GM04504 (cell line): ENCODE results near the gene SRGN.

Experiments used
- DNase-seq: peaks from one replicate; pipeline ENCODE4 v3.0.0-alpha.2; 2012; ENCODE audit warnings: low read depth

The SRGN gene

DNA sequence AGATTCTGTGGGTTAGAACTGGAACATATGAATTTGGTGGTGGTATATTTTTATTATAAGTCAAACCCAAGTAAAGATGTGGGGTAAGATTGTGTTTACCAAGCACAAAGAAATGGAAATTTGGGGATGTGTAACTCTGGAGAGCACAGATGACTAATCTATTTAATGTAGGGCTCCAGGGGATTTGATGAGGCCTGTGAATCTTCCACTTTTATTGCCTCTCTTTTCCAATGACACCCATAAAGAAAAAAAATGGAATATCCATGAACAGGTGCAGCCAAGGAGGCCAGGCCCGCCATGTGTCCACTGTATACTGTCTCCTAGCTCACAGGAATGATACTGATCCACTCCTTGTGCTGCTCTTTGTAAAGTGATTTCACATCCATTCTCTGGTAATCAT is 2.8 kb downstream of the SRGN start:
- DNase-seq, result no peak

DNA sequence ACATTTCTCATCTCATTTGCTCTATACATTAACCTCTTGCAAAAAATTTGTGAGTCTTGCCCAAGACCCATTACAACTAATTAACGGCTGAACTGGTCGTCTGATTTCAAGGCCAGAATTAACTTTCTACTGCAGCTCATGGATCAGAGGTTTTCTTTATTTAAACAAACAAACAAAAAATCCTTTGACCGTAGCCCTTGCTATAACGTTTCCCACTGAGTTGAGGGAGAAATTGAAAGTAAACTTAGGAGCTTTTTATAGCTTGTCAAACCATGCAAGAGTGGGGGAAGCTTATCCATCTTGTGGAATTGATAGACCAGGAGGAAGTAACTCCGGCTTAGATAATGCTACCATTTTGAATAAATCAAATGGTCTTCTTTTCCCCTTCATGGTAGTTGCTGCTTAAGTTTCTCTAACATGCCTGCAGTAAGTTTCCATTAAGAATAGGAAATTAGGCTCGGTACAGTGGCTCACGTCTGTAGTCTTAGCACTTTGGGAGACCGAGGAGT is 3.3 kb downstream of the SRGN start:
- no peak for DNase-seq

DNA sequence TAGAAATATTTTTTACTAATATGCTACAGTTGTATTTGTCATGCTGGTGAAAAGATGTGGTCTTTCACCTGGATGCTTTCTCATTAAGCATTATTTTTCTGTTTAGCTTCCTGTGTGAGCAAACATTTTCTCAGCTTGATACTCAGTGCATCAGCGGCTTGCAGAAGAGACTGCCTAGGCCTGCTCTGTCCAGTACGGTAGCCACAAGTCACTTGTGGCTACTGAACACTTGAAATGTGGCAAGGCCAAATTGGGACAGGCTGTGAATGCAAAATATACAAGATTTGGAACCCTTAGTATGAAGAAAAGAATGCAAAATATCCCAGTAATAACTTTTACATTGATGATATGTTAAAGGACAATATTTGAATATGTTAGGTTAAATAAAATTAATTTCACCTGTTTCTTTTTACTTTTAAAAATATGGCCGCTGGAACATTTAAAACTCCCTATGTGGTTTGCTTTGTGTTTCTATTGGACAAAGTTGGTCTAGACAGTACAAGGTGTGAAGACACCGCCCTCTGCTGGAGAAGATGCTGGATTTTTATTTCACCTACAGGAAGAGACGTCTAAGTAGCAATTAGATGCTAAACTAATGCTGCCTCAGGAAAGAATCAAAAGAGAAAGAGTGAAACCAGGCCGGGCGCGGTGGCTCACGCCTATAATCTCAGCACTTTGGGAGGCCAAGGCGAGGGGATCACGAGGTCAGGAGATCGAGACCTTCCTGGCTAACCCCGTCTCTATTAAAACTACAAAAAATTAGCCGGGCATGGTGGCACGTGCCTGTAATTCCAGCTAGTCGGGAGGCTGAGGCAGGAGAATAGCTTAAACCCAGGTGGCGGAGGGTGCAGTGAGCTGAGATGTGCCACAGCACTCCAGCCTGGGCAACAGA is 5.3 kb downstream of the SRGN start:
- peak; percentile 67 for DNase-seq

DNA sequence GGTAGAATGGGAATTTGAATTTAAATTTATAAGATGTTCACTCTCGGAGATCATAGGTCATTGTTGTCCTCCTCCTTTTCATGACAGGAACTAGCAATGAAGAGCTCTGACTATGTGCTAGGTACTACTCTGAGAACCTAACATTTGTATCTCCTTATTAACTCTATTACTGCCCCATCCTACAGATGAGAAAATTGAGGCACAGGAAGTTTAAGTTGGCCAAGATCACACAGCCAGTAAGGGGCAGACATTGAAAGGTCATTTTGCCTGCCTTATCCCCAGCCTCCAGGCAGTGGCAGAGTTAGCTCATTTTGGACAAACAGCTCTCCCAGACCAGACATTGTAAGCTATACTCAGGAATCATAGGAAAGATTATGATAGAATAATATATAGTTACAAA is 6.0 kb downstream of the SRGN start:
- DNase-seq, result no peak

DNA sequence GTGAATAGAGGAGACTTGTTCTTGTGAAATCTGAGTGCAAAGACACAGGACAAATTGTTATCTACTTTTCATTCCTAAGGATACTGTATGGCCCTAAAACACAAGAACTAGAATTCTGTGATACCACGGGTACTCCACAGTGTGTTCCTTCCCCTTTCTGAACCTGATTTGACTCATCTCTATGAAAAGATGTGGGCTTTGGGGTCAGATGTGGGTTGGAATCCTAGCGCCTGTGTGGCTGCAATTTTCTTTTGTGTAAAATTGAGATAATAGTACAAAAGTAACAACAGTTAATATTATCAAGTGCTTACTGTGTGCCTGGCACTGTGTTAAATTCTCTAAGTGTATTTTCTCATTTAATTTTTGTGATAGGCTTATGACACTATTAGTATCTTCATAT is 8.1 kb downstream of the SRGN start:
- DNase-seq, result no peak

DNA sequence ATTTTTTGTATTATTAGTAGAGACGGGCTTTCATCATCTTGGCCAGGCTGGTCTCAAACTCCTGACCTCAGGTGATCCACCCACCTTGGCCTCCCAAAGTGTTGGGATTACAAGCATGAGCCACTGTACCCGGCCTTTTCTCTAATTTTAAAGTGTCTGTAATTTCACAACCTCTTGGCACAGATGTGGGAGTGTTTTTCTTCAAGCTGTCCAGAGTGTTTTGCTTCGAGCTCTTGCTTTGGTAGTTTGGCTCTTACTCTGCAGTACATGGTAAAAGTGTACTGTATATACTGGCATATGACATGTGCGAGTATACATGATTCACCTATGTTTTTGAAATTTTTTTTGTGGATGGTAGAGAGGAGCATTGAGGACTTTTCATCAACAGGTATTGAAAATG is 9.8 kb downstream of the SRGN start:
- DNase-seq, result no peak

DNA sequence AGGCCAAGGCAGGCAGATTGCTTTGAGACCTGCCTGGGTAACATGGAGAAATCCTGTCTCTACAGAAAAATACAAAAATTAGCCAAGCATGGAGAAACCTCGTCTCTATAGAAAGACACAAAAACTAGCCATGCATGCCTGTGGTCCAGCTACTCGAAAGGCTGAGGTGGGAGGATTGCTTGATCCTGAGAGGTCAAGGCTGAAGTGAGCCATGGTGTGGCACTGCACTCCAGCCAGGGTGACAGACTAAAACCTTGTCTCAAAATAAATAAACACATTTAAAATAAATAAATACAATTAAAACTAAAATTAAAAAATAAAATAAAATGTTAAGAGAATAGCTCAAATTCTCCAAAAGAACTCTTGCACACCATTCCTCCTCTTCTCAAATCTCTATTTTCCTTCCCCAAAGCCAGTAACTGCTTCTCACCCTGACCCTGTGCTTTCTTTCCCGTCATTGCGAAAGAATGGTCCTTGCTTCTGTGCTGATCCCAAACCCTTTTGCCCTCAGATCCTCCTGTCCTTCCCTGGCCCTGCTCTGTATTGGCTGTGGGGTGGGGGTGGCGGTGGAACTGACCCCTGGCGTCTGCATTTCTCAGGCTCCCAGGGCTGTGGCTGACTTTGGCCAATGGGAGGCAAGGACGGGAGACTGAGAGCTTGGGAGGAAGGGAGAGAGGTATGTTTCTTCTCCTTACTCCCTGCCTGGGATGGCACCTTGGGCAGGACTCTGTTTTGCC is 12.4 kb downstream of the SRGN start:
- DNase-seq, result no peak

DNA sequence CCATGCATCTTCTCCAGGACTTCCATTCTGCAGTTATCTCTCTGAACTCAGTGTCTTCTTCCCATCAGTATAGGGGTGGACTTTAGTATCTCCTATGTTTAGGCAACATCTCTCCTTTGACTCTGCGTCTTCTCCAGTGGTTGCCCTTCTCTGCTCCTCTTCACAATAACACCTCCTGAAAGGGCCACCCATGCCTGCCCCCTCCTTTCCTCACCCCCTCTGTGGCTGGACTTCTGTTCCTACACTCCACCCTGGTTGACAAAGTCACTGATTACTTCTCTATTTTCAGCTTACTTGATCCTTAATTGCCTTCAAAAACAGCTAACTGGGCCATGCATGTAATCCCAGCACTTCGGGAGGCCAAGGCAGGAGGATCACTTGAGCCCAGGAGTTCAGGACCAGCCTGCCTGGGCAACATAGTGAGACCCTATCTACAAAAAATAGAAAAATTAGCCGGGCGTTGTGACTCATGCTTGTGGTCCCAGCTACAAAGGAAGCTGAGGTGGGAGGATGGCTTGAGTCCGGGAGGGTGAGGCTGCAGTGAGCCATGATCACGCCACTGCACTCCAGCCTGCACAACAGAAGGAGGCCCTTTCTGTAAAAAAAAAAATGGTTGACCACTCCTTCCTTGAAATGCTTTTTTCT is 13.7 kb downstream of the SRGN start:
- DNase-seq, result no peak

DNA sequence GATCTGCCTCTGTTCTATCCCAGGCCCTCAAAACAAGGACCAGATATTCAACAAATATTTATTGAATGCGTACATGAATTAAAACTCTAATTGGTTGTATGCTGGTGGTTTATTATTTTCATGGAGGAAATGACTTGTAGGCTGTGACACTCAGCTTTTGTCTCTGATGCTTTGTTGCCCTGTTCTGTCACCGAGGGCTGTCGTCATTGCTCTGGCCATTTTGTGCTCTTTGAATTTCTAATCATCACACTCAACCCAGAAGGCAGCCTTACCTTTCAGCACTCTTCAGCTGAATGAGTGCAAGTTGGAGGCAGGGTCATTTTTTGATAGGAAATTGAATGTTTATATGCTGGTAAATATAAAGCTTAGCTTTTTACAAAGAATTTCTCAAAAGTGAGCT is 14.5 kb downstream of the SRGN start:
- DNase-seq, result no peak

DNA sequence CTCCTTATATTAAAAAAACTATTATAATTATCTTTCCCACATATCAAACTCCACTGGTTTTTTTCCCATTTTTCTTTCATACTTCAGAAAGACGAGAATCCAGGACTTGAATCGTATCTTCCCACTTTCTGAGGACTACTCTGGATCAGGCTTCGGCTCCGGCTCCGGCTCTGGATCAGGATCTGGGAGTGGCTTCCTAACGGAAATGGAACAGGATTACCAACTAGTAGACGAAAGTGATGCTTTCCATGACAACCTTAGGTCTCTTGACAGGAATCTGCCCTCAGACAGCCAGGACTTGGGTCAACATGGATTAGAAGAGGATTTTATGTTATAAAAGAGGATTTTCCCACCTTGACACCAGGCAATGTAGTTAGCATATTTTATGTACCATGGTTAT is 15.9 kb downstream of the SRGN start:
- DNase-seq, result no peak

DNA sequence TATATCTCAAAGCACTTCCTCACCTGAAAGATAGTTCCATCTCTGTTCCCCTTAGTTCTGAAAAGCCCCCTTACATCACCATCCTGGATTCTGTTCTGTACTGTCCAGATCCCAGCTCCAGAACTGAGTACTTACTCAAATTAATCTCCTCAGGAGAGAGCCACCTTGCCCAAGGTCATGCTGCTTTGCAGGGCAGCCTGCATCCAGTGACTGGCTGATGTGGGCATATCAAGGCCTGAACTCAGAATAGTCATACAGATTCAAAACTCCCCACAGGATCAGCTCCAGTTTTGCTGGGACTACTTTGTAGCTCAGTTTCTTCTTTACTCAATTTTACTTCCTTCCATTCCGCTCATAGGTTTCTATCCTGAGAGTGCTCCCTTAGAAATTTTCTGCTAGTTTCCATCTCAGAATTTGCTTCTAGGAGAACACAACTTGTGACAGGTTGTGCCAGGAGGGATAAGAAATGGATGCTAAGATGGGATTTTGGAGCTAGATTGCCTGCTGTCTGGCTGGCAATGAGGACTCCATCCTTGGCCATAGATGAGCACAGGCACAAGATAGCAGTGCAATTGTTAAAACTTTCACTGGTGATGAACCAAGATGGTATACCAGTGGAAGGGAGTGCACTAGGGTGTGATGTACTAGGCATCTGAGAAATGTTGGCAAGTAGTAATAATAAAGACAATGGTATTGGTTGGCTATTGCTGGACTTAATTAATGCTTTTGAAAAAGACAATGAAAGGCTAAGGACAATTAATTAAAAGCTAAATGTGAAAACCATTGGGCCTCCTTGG is 17.3 kb downstream of the SRGN start:
- DNase-seq, result no peak

DNA sequence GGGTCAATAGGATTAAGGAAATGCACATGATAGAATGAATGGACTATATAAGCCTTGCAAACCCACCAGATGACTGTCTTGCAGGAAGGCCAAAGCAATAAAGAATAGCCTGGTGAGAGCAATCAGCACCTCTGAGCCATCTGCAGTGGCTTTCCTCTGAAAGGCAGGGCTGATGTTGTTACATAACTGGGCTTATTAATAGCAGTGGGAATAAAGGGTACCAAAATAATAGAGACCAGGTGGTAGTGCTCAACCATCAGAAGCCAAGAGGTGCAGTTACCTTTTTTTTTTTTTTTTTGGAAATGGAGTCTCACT is 19.2 kb downstream of the SRGN start:
- no peak for DNase-seq

DNA sequence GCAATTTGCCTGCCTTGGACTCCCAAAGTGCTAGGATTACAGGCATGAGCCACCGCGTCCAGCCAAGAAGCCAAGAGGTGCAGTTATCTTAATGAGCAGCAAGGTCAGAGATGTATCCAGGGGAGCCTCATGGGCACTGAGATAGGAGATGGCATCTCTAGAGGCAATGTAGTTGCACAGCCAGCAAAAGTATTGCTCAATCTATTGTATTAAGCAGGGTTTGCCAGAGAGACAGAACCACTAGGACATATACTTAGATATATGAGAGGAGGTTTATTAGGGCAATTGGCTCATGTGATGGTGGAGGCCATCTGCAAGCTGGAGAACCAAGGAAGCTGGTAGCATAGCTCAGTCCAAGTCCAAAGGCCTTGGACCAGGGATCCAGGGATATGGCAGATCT is 19.8 kb downstream of the SRGN start:
- no peak for DNase-seq

DNA sequence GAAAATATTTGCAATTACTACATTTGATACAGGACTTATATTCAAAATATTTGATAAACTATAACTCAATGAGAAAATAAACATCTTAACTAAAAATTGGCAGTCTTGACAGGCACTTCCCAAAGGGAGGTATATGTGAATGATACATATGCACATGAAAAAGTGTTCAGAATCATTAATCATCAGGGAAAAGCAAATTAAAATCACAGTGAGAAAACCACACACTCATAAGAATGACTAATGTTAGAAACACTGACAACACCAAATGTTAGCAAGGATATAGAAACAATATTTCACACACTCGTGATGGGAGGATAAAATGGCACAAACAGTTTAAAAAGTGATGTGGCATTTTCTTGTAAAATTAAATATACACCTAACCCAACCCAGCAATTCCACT is 32.0 kb downstream of the SRGN start:
- peak; percentile 9 for DNase-seq

DNA sequence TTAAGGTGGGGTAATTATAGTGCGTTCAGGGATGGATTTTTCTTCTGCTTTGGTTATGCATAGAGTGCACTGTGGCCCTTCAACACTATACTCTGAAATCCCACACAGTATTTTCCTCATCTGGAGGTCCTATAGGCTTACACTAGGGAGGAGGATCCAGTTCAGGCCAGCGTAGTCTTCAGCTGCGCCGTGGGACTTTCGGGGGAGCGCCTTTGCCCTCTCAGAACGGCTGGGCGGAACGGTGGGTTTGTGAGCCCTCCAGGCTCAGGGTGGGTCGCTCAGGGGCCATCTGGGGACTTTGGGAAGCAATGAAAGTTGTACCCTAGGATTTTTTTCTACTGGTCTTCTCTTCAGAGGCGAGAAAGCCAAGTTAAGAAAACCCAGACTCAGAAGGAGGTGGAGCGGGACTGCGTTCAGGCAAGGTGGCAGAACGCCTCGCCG is 35.4 kb downstream of the SRGN start:
- DNase-seq, result no peak

DNA sequence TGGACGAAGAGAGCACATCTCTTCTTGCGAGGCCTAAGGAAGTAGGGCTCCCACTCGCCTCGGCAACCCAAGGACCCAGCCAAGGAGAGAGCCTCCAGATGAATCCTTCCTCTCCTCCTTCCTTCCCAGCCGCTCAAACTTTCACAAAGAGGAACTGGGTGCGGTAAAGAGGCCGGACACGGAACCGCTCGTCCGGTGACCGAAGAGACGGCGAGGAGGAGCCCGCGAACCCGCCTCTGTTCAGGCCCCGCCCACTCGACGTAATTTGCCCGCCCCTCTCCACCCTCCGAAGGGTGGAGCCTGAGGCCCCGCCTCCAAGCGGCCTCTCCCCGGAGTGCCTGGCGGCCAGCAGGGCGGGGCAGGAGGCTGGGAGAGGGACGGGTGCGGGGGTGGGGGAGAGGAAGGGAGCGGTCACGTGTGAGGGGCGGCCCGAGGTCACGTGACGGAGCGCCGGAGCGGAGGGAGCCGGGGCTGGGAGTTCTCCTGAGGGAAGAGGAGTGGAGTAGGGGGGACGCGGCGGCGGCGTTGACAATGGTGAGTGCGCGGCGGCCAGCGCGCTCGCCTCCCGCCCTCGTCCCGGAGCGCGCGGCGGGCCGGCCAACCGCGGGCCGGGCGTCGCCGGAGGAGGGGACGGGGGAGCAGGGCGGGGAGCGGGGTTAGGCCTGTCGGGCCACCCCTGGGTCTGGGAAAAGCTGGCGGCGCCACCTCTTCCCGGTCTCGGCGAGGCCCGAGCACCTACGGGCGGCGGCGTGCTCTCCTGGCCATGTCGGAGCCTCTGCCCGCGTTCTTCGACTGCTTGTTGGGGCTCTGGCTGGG is 36.1 kb downstream of the SRGN start, which contains the start of gene VPS26A:
Gene VPS26A (plus strand): TSS at position 432 of the 816 bp plus-strand sequence. CDS start 100 bp downstream, at position 532.
- DNase-seq, result peak; percentile 97

DNA sequence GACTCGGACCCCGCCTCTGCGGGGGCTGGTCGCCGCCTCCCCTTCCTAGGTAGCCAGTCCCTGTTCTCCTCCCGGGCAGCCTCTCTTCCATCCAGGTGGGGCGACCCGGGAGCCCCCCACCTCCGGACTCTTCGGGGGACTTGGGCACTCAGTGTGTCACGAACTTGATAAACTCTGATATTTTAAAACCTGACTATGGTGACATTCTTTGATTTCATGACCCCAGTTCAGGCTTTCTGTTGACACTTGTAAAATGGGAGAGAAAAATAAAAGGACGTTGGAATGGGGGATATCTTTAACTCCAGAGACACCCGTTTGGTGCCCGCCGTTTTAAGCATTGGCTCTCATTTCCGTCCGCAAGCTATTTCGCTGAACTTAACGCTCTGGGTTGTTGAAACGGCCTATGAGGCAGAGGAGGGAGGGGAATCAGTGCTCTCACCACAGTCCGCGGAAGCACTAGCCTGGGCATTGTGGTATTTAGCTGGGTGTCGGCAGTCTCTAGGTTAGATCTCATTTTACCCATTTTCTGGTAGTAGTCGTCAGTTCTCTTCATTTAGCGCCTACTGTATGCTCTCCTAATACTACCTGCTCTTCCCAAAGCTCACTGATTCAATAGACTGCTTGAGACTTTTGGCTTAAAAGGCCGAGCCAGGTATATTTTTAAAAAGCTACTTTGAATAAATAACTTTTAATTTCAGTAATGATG is 36.8 kb downstream of the SRGN start:
- peak; percentile 35 for DNase-seq

DNA sequence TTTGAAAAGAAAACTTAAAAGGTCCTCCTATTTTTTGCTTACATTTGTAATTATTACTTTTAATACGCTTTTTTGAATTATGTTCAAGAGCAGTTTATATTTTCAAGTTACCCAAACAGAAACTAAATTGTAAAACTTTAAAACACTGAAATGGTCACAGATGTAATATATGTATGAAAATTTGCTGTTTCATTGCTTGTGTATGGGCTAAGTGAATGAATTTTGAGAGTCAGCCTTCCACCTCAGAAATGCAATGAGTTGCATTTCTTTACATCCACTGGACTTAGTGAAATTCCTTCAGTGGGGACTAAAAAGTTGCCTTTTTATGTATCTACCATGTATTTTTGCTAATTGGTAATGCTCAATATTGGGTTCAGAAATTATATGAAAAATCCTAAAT is 37.7 kb downstream of the SRGN start:
- no peak for DNase-seq

DNA sequence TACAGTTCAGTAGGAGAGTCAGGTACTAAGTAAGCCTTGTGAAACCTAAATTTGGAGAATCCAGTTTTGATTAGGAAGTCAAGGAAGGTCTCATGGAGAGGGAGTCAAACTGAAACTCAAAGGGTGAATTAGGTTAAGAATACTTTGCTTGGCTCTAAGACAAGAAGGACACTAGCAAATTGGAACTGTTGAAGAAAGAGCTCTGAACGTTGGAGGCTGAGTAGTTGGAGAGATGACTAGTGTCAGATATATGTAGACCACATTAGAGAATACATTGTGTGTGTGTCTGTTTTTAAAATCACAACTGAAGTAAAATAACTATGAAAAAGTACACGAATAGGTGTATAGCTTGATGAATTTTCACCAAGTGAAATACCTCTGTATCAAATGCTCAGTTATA is 42.3 kb downstream of the SRGN start:
- DNase-seq, result no peak

DNA sequence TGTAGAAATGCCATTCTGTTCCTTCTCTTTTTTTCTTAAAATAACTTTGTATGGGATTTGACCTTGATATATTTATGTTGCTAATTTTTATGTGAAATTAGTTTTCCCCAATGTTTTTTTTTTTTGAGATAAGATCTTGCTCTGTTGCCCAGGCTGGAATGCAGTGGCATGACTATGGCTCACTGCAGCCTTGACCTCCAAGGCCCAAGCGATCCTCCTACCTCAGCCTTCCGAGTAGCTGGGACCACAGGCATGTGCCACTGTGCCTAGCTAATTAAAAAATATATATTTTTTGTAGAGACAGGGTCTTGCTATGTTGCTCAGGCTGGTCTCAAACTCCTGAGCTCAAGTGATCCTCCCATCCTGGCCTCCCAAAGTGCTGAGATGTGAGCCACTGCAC is 52.1 kb downstream of the SRGN start:
- DNase-seq, result no peak
